Retinal pigment epithelial cell (primary cell): Measurements from ENCODE around the gene NR3C1.

ENCODE experiments used
- DNase-seq: peaks from one replicate; pipeline ENCODE4 v3.0.0-alpha.2; 2010; ENCODE audit warnings: low read depth
- H3K4me3 ChIP-seq: 2 replicates; pipeline ENCODE4 v1.5.1; 2011; ENCODE audit warnings: mild to moderate bottlenecking, low read length, control low read depth, moderate library complexity
- CTCF ChIP-seq: conservative IDR thresholded peaks from 2 replicates; pipeline ENCODE4 v1.5.1; 2011; ENCODE audit warnings: low read depth, low read length, control low read depth, inconsistent platforms

Gene NR3C1

GRCh38 chr5:143364061-143364460, 39.4 kb downstream of the NR3C1 start:
- no peak for DNase-seq
- TF ChIP-seq CTCF = no peak
- no peak overlapping the region for H3K4me3 ChIP-seq

DNA sequence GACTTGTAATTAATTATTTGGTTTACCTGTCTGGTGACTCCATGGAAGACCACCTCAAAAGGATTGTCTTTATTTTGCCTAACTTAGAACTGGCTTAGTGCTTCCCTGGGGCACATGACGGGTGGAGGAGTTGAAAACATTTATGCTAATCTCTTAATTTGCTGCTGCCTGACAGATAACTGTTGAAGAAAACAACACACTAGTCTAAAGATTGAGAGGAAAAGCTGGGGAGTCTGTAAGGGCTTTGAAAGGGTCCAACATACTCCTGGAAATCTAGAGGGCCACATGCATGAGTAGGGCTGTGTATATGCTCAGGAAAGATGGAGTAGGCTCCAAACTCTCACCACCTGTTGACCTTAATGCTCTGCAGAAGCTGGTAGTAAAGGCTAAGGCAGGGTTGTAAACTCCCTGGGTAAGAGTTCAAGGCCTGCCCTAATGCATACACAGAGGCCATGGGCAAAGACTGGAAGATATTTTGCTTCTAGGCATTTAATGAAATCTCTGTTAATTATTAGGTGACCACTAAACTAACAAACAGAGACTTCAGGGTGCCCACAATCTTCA, 40.7 kb downstream of the NR3C1 start:
- no peak overlapping the region for H3K4me3 ChIP-seq
- no peak for DNase-seq
- no peak for TF ChIP-seq CTCF

- DNase-seq = no peak
- TF ChIP-seq CTCF = no peak
These were observed 42.0 kb downstream of the NR3C1 start for GRCh38 chr5:143361438-143361837.

GRCh38 chr5:143360755-143361154, 42.7 kb downstream of the NR3C1 start:
- H3K4me3 ChIP-seq = no peak overlapping the region
- DNase-seq = no peak
- TF ChIP-seq CTCF = no peak

More at GRCh38 chr5:143361438-143361837, 42.0 kb downstream of the NR3C1 start:
- H3K4me3 ChIP-seq = no peak overlapping the region

DNA sequence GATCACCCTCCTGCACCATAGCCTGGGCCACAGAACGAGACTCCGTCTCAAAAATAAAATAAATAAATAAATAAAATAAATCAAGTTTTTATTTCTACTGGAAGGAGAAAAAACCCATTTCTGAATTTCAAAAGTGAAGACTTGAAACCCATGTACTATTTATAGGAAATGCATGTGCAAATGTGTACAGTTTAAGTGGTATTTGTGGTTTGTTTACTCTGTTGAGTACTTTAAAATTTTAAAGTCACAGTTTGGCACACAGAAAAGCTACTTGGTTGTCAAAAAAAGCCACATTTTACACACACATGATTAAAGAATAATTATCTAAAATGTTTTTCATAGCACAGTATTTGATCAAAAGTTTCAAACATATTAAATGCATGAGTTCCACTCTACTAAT, 43.6 kb downstream of the NR3C1 start:
- no peak overlapping the region for H3K4me3 ChIP-seq
- TF ChIP-seq CTCF = no peak
- no peak for DNase-seq

- no peak for DNase-seq
- no peak for TF ChIP-seq CTCF
- no peak overlapping the region for H3K4me3 ChIP-seq
These were observed 46.5 kb downstream of the NR3C1 start for GRCh38 chr5:143356855-143357583.

DNA sequence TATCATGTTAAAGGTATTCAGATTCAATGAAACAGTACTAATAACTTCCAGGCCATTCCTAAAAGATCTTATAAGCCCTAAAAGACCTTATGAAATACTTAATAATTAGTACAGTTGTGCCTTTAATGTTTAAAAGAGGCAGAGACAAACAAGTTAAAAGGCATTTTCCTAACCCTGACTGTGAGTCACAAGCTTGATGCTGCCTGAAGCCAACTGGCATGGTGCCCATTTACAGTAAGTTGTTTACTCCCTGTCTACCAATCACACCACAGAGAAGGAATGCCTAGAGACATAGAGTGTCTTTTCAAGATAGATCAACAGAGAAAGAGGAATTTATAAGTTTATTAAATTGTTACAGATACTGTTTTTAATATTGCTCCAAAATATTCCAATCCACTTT, 47.8 kb downstream of the NR3C1 start:
- H3K4me3 ChIP-seq = no peak overlapping the region
- DNase-seq = peak; percentile 96
- no peak for TF ChIP-seq CTCF
